GM12878 (cell line): ENCODE measurements around the gene ACTR1A. TPM values are rescaled to one million over a fixed set of nuclear protein-coding genes. Genes with fewer than 3 reads are reported as not detected.

Experiments
- ATAC-seq: fragments of 200-7000 bp; cut with Tn5 transposase; 3 replicates; pipeline ENCODE4 v1.9.1; 2020; ENCODE audit warnings: mild to moderate bottlenecking, moderate library complexity
- BruUV-seq: library from RNA; stranded (reverse); fragments of 400-500 nt; replicated peaks from 2 replicates; lab custom pipeline; 2021; lab: Mats Ljungman, UMichigan
- CTCF ChIA-PET: fragments of 300-600 bp; sonication (Branson Sonifier 250); formaldehyde crosslinking; extraction: SDS; loops from one replicate; lab custom pipeline; 2021; ENCODE audit warnings: inconsistent platforms; lab: Yijun Ruan, JAX
- POLR2A ChIA-PET: fragments of 350-600 bp; formaldehyde crosslinking; extraction: SDS; loops from one replicate; lab custom pipeline; 2021; ENCODE audit warnings: inconsistent platforms; lab: Charles Lee
- RAD21 ChIA-PET: fragments of 300-600 bp; sonication (Branson Sonifier 250); formaldehyde crosslinking; loops from one replicate; lab custom pipeline; 2023; ENCODE audit warnings: antibody characterized with exemption; ENCODE audit not compliant: unreplicated experiment; lab: Charles Lee
- SMC1A ChIA-PET: fragments of 300-600 bp; sonication (Branson Sonifier 250); formaldehyde crosslinking; loops from one replicate; lab custom pipeline; 2023; ENCODE audit not compliant: unreplicated experiment, uncharacterized antibody; lab: Charles Lee
- DNase-seq: peaks from one replicate; pipeline ENCODE4 v3.0.0-alpha.2; 2011; ENCODE audit warnings: low read depth, low spot score
- FAIRE-seq: peaks from 3 replicates; lab custom pipeline; 2011; peaks lifted over from hg19 to GRCh38; lab: Jason Lieb, UNC
- H2AFZ ChIP-seq: 2 replicates; pipeline ENCODE4 v1.6.0; 2011; ENCODE audit warnings: low read depth, low read length, control low read depth; ENCODE audit not compliant: control insufficient read depth
- H3K27ac ChIP-seq: 2 replicates; pipeline ENCODE4 v1.5.1; 2011; ENCODE audit warnings: control low read depth; ENCODE audit not compliant: control insufficient read depth, insufficient read depth
- H3K27me3 ChIP-seq, 2 experiments: replicated peaks in 1 of 2; 2 replicates each; pipeline versions ENCODE4 v1.6.0 to v1.6.1; 2011; ENCODE audit warnings: low read length in 1 of 2; ENCODE audit not compliant: control insufficient read depth in 2 of 2, insufficient read depth in 2 of 2
- H3K36me3 ChIP-seq, 2 experiments: 2 replicates each; pipeline ENCODE4 v1.5.1; 2011; ENCODE audit warnings: low read length in 1 of 2; ENCODE audit not compliant: control insufficient read depth in 2 of 2, insufficient read depth in 2 of 2
- H3K4me1 ChIP-seq: 2 replicates; pipeline ENCODE4 v1.6.1; 2011; ENCODE audit warnings: mild to moderate bottlenecking, low read length, moderate library complexity, mixed read lengths; ENCODE audit not compliant: control insufficient read depth, insufficient read depth
- H3K4me2 ChIP-seq: 2 replicates; pipeline ENCODE4 v1.6.0; 2011; ENCODE audit warnings: control low read depth; ENCODE audit not compliant: control insufficient read depth, insufficient read depth
- H3K4me3 ChIP-seq: fragments of 200-600 bp; sonication (generic); 2 replicates; pipeline ENCODE4 v1.5.1; 2016
- H3K79me2 ChIP-seq: 2 replicates; pipeline ENCODE4 v1.6.0; 2011; ENCODE audit warnings: low read length; ENCODE audit not compliant: control insufficient read depth, insufficient read depth
- H3K9ac ChIP-seq: 2 replicates; pipeline ENCODE4 v1.8.0; 2011; ENCODE audit warnings: low read length, control low read depth, mixed read lengths; ENCODE audit not compliant: control insufficient read depth, insufficient read depth
- H3K9me3 ChIP-seq: replicated peaks from 3 replicates; pipeline ENCODE4 v1.5.1; 2011; ENCODE audit warnings: mild to moderate bottlenecking, low read length; ENCODE audit not compliant: control insufficient read depth, insufficient read depth
- H4K20me1 ChIP-seq: 2 replicates; pipeline ENCODE4 v1.6.0; 2011; ENCODE audit not compliant: control insufficient read depth, insufficient read depth
- BHLHE40 ChIP-seq, 2 experiments: fragments of 450-650 bp in 1 of 2; IDR thresholded peaks; 2 replicates each; pipeline ENCODE4 v1.6.1; 2011 to 2017; ENCODE audit warnings: low read depth in 2 of 2, borderline replicate concordance in 1 of 2, improper control_type of control experiment in 1 of 2, low read length in 1 of 2, mild to moderate bottlenecking in 1 of 2
- BRCA1 ChIP-seq: IDR thresholded peaks from 2 replicates; pipeline ENCODE4 v1.6.1; 2011; ENCODE audit warnings: low read depth, low read length, improper control_type of control experiment
- E2F8 ChIP-seq: fragments of 450-650 bp; IDR thresholded peaks from 2 replicates; pipeline ENCODE4 v1.6.1; 2018; ENCODE audit warnings: mild to moderate bottlenecking, low read depth, moderate library complexity; ENCODE audit not compliant: partially characterized antibody
- EGR1 ChIP-seq, 2 experiments: IDR thresholded peaks; 1 replicate in 1 of 2; 2 replicates in 1 of 2; pipeline ENCODE4 v1.6.1; 2011 to 2012; ENCODE audit warnings: low read depth in 2 of 2, low read length in 2 of 2, borderline replicate concordance in 1 of 2, mild to moderate bottlenecking in 1 of 2, moderate library complexity in 1 of 2
- FOXK2 ChIP-seq: fragments of 450-650 bp; IDR thresholded peaks from 2 replicates; pipeline ENCODE4 v1.6.1; 2017; ENCODE audit warnings: mild to moderate bottlenecking, moderate library complexity
- JUNB ChIP-seq: IDR thresholded peaks from 2 replicates; pipeline ENCODE4 v1.6.1; 2016; ENCODE audit warnings: antibody characterized with exemption, mild to moderate bottlenecking
- RB1 ChIP-seq: fragments of 450-650 bp; formaldehyde crosslinking; IDR thresholded peaks from 2 replicates; pipeline ENCODE4 v1.6.1; 2017; ENCODE audit warnings: mild to moderate bottlenecking, borderline replicate concordance
- RFX5 ChIP-seq: IDR thresholded peaks from 2 replicates; pipeline ENCODE4 v1.6.1; 2011; ENCODE audit warnings: low read depth, low read length, improper control_type of control experiment
- SMC3 ChIP-seq: IDR thresholded peaks from 2 replicates; pipeline ENCODE4 v1.6.1; 2011; ENCODE audit warnings: low read length, improper control_type of control experiment, borderline replicate concordance
- SPI1 ChIP-seq: IDR thresholded peaks from 2 replicates; pipeline ENCODE4 v1.6.1; 2011; ENCODE audit warnings: low read depth, mild to moderate bottlenecking, low read length, moderate library complexity, borderline replicate concordance; ENCODE audit not compliant: insufficient read depth
- WGBS: methylation state at CpG from one replicate; pipeline ENCODE4 v1.1.6; 2016; ENCODE audit warnings: low lambda C conversion rate; ENCODE audit not compliant: insufficient replicate concordance, insufficient coverage; ENCODE audit errors: missing lambda C conversion rate; 5-methylcytosine and 5-hydroxymethylcytosine counted together
- in situ Hi-C: fragments of 300-500 bp; cut with MboI; formaldehyde crosslinking; loops from 9 replicates; pipeline ENCODE4 v1.14.3; 2018; ENCODE audit warnings: mixed read lengths
- intact Hi-C: fragments of 100-400 bp; cut with micrococcal nuclease; formaldehyde crosslinking; loops from one replicate; pipeline ENCODE4 v1.14.2; 2022; ENCODE audit not compliant: unreplicated experiment
- polyA plus RNA-seq, 11 experiments: library from polyadenylated mRNA; depleted of rRNA in 4 of 11; unstranded in 6 of 11; stranded (reverse) in 5 of 11; fragments of >200 nt; fragmentation: Nextera tagmentation in 4 of 11; fragmentation: Illumina TruSeq in 1 of 11; extraction: Ambion mirVana in 4 of 11; extraction: Trizol in 1 of 11; gene quantifications; 1 replicate in 1 of 11; 2 replicates in 10 of 11; pipeline versions ENCODE4 v1.2.1 to v1.2.3, GENCODE V29; 2011 to 2016; ENCODE audit warnings: inconsistent platforms in 2 of 11, missing spikeins in 2 of 11, low read depth in 1 of 11
- total RNA-seq, 4 experiments: library from RNA; depleted of rRNA in 3 of 4; stranded (reverse); fragments of >200 nt in 3 of 4; fragmentation: Illumina TruSeq in 1 of 4; extraction: Trizol in 1 of 4; gene quantifications; 2 replicates each; pipeline versions ENCODE4 v1.2.1 to v1.2.3, GENCODE V29; 2013 to 2021

The ACTR1A gene
- total and polyA plus RNA-seq, 10 of the 15 experiments (the other 5 are each of a cell fraction or from before 2014, with no cell fraction given): 43.0 to 110 (median 78.9) TPM

- intact Hi-C loops: loop anchor here (5.0 to 10.0 kb wide), 2 partner anchors 92 to 210 kb away; partner anchors contain the start of genes ARL3 and SFXN2
- Histone ChIP-seq H3K4me2 (peak overlapping the region; percentile 94), H3K4me3 (peak overlapping the region; percentile 88), H3K36me3 (peaks cover 4% of the 10 kb centered on the region in 2 experiments; a peak in 2 of 4 replicates), H3K9me3 (no peaks in the 10 kb centered on the region), H3K27me3 (no peaks in the 10 kb centered on the region), H4K20me1 (no peaks in the 10 kb centered on the region), H3K27ac (peak overlapping the region; percentile 18; the same call in 1 of the 2 replicates), H3K4me1 (peaks cover 7% of the 10 kb centered on the region), H3K79me2 (peaks cover 34% of the 10 kb centered on the region), H2AFZ (peak overlapping the region; percentile 75), H3K9ac (peak overlapping the region; percentile 68)
- WGBS: 25% methylated on average over 5 of the region's 5 CpGs
- CTCF ChIA-PET: interaction anchor here (0.6 to 14.7 kb wide), 26 partner anchors 7 to 901 kb away, joined by 3 to 325 read pairs (median 4); partner anchors contain the start of genes CUEDC2 and FBXL15
- BruUV-seq: no TSS peak
- POLR2A ChIA-PET: interaction anchor here (0.6 to 3.8 kb wide), 13 partner anchors 16 to 377 kb away, joined by 3 to 24 read pairs (median 4); no protein-coding TSS in a partner anchor
- in situ Hi-C loops: loop anchor here (5.0 kb wide), 1 partner anchor 82 kb away; no protein-coding TSS in a partner anchor
- RAD21 ChIA-PET: interaction anchor here (0.8 to 4.7 kb wide), 21 partner anchors 14 to 1970 kb away, joined by 3 to 206 read pairs (median 4); partner anchors contain the start of gene HIF1AN
- TF ChIP-seq FOXK2: no peak
- SMC1A ChIA-PET: interaction anchor here (0.7 to 8.9 kb wide), 13 partner anchors 8 to 209 kb away, joined by 3 to 137 read pairs (median 8); partner anchors contain the start of genes ARL3 and SFXN2
- FAIRE-seq (no peak), ATAC-seq (no peak), DNase-seq (no peak)
Observed at GRCh38 chr10:102504976-102505300, 2.4 kb upstream of the ACTR1A start.

DNA sequence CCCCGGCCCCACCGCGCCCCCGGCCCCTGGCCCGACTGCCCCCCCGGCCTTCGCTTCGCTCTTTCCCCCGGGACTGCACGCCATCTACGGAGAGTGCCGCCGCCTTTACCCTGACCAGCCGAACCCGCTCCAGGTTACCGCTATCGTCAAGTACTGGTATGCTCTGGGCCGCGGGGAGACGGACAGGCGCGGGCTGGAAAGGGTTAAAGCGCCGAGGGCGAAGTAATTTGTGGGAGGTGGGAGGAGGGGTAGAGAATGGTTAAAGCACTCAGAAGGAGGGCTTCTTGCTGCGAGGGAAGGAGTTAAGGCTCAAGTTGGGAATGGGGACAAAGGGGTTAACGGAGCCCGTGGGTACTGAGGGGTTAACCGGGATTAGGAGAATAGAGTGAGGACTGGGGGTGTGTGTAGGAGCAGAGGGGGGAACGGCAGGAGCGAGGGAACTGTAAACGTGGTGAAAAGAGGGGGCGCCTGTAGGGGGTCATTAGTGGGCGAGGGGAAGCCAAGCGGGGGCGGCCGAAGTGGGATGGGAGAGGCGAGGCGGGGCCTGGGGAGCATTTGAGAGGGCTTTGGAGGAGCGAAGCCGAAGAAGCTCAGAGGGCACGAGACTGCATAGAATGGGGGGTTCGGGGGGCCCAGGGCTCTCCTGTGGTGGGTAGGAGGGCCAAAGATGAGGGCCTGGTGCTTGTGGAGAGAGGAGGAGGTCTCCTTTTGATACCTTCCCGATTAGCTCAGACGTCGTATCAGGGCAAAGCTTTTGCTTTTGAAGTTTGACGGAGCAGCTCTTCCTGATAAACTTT is 1.9 kb upstream of the ACTR1A start:
- Histone ChIP-seq H3K9ac (peak overlapping the region; percentile 68), H3K27me3 (no peaks in the 10 kb centered on the region), H3K9me3 (no peaks in the 10 kb centered on the region), H3K27ac (peak overlapping the region; percentile 53; the same call in 1 of the 2 replicates), H3K4me1 (peaks cover 7% of the 10 kb centered on the region), H3K79me2 (peaks cover 40% of the 10 kb centered on the region), H3K4me2 (peak overlapping the region; percentile 94), H2AFZ (peak overlapping the region; percentile 75), H3K4me3 (peak overlapping the region; percentile 88), H3K36me3 (peaks cover 2 to 4% of the 10 kb centered on the region in 2 experiments; a peak in 2 of 4 replicates), H4K20me1 (no peaks in the 10 kb centered on the region)
- CTCF ChIA-PET: interaction anchor here (0.6 to 14.7 kb wide), 34 partner anchors 8 to 901 kb away, joined by 3 to 325 read pairs (median 4); partner anchors contain the start of gene CUEDC2
- DNase-seq (no peak), FAIRE-seq (no peak), ATAC-seq (peak; percentile 1; the same call in 2 of the 3 replicates)
- POLR2A ChIA-PET: interaction anchor here (0.6 to 3.8 kb wide), 16 partner anchors 16 to 174 kb away, joined by 3 to 24 read pairs (median 4); no protein-coding TSS in a partner anchor
- RAD21 ChIA-PET: interaction anchor here (0.5 to 4.7 kb wide), 32 partner anchors 8 to 1969 kb away, joined by 3 to 206 read pairs (median 4); partner anchors contain the start of genes HIF1AN and TRIM8
- in situ Hi-C loops (no loop called here), intact Hi-C loops (loop anchor here (5.0 to 10.0 kb wide), 2 partner anchors 93 to 210 kb away; partner anchors contain the start of genes ARL3 and SFXN2)
- 2% methylated on average over 39 of the region's 47 CpGs for WGBS
- SMC1A ChIA-PET: interaction anchor here (0.7 to 8.9 kb wide), 16 partner anchors 8 to 209 kb away, joined by 3 to 137 read pairs (median 7); partner anchors contain the start of genes ARL3 and SFXN2
- BruUV-seq: no TSS peak
- TF ChIP-seq RFX5 (no peak), E2F8 (no peak), SPI1 (no peak), RB1 (no peak), BHLHE40 (IDR thresholded peaks at IDR 0.05; ENCODE audit: borderline replicate concordance in 1 of 2, low read depth in 2 of 2, low read length in 1 of 2) (peak in 1 of 2 experiments; percentile 56; a peak in 1 of 4 replicates), JUNB (no peak), BRCA1 (no peak), SMC3 (no peak), EGR1 (IDR thresholded peaks at IDR 0.05; ENCODE audit: borderline replicate concordance in 1 of 2, low read depth in 2 of 2, low read length in 2 of 2) (peak in 1 of 2 experiments; percentile 51; a peak in 1 of 3 replicates)
